Medulla oblongata (tissue), 1 donor: ENCODE results near the gene EXD3.
"Not testable (repeated sequence)": the region's sequence is repeated elsewhere in the genome, so short reads cannot be mapped to it uniquely, and the experiment has no call there.

Source experiments
- DNase-seq: peaks from one replicate; pipeline ENCODE4 v3.0.0-alpha.2; 2015; ENCODE audit errors: extremely low spot score

Gene EXD3

GRCh38 chr9:137272241-137273094 is 150.5 kb downstream of the EXD3 start:
- no peak for DNase-seq

- DNase-seq: no peak
Observed at GRCh38 chr9:137271696-137272076, 151.3 kb downstream of the EXD3 start.

DNA sequence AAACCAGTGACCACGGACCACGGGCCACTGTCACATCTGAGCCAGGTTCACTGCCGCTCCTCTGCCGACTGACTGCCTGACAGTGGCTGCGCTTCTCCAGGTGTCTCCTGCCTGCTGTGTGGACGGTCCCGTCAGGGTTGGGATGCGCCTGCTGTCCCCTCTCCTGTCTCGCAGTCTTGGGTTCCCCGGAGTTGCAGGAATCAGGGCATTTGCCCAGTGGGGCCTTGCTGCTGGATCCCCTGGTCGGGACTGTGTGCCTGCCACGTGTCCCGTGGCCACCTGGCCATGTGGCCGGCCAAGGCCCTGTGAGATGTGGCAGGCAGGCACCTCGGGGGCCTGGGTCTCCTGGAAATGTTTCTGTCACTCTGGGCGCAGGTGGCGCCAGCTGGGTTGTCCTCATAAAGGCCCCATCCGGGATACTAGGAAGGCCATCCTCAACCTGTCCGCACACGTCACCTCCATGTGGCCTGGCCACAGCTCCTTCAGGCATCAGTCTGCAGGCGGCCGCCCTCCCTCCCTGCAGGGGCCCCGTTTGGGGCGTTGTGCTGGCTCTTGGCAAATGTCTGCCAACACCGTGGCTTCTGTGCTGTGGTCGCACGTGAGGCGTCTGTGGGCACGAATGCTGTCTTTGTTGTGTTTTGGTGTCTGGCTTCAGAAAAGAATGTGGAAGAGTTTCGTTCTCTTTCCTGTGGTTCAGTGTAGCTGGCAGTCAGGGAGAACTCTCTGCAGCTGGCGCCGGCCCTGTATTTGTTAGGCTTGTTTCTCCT is 151.8 kb downstream of the EXD3 start:
- DNase-seq: no peak

- DNase-seq: no peak
Observed at GRCh38 chr9:137269231-137269772, 153.7 kb downstream of the EXD3 start.

DNA sequence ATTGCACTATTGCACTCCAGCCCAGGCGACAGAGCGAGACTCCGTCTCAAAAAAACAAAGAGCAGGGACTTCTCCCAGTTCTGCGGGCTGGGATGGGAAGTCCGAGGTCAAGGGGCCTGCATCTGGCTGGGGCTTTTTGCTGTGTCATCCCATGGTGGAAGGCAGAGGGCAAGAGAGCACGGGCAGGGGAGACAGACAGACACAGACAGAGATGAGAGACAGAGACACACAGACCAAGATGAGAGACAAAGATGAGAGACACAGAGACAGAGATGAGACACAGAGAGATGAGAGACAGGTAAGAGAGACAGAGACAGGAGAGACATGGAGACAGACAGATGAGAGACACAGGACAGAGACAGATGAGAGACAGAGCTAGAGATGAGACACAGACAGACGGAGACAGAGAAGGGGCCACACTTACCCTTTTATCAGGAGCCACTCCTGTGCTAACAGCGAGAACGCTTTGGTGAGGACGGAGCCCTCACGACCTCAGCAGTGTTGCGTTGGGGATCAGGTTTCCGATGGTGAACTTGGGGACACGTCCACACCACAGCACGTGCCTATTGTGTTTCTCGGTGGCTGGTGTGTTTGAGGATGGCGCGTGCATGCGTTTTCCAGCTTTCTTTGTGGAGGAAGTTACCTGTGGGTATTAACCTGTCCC is 154.3 kb downstream of the EXD3 start:
- no peak for DNase-seq

GRCh38 chr9:137267933-137268355 is 155.0 kb downstream of the EXD3 start:
- no peak for DNase-seq

- no peak for DNase-seq
Observed at GRCh38 chr9:137266585-137267453, 156.1 kb downstream of the EXD3 start.

DNA sequence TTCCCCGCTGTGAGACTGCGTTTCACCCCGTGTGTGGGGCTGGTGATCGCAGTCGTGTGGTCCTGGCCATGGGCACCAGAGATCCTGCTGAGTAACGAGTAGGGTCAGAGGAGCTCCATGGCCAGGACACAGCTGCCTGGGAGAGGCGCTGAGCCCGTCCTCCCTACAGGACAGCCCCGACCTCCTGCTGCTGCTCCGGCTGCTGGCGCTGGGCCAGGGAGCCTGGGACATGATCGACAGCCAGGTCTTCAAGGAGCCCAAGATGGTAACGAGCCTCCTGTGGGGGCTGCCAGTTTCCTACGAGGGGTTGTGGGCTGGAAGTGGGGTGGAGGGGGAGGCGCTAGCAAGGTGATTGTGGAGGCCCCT is 156.8 kb downstream of the EXD3 start:
- no peak for DNase-seq

- DNase-seq: no peak
Observed at GRCh38 chr9:137265496-137266161, 157.3 kb downstream of the EXD3 start.

DNA sequence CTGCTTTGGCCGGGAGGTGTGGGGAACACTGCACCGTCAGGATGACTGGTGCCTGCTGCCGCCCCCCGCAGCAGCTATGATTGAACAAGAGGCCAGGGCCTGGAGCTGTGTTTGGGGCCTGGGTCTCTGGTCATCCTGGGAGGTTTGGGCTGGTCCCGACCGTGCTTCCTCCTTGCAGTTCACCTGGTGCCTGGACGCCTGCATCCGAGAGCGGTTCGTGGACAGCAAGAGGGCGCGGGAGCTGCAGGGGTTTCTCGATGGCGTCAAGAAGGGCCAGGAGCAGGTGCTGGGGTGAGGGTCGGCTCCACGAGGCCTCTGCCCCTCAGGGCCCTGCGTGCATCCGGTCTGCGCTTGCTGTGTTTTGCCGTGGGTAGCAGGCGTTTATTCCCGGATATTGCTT is 158.9 kb downstream of the EXD3 start:
- DNase-seq: no peak

- DNase-seq: no peak
Observed at GRCh38 chr9:137263506-137263905, 159.5 kb downstream of the EXD3 start.

DNA sequence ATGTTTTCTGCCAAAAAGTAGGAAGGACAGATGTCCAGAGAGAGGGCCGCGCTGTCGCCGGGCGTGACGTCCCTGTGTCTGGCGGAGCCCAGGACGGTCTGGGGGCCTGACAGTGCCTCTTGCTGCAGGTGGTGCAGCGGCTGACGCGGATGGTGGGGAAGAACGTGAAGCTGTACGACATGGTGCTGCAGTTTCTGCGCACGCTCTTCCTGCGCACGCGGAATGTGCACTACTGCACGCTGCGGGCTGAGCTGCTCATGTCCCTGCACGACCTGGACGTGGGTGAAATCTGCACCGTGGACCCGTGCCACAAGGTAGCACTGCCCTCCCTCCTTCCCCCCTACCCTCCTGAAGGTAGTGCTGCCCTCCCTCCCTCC is 160.1 kb downstream of the EXD3 start:
- no peak for DNase-seq

DNA sequence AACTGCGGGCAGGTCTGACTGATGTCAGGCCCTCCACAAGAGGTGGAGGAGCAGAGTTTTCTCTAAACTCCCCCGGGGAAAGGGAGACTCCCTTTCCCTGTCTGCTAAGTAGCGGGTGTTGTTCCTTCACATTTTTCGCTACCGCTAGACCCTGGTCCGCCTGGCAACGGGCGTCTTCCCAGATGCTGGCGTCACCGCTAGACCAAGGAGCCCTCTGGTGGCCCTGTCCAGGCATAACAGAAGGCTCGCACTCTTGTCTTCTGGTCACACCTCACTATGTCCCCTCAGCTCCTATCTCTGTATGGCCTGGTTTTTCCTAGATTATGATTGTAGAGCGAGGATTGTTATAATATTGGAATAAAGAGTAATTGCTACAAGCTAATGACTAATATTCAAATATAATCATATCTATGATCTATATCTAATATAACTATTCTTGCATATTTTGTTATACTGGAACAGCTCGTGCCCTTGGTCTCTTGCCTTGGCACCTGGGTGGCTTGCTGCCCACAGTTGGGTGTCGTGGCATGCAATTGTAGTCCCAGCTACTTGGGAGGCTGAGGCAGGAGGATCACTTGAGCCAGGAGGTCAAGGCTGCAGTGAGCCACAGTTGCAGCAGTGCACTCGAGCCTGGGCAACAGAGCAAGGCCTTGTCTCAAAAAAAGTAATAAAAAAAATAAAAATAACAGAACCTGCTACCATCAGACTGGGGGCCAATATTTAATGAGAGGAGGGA is 160.6 kb downstream of the EXD3 start:
- not testable (repeated sequence) for DNase-seq
